ENCODE data around the gene NEK5.
A peak's percentile ranks its signal among the peaks of the same experiment; 100 is the strongest.
"Not testable (repeated sequence)": the region's sequence is repeated elsewhere in the genome, so short reads cannot be mapped to it uniquely, and the experiment has no call there.

NEK5 gene

GRCh38 chr13:52137489-52137888 lies 8.6 kb upstream of the NEK5 start:
- no peak for DNase-seq

GRCh38 chr13:52136763-52137162 lies 7.9 kb upstream of the NEK5 start:
- no peak for DNase-seq

- DNase-seq, result no peak
Measured at GRCh38 chr13:52130641-52131040, 1.8 kb upstream of the NEK5 start.

- peak; percentile 30 for DNase-seq
Measured at GRCh38 chr13:52127783-52128702, 830 bp downstream of the NEK5 start.

GRCh38 chr13:52127378-52127777 lies 1.5 kb downstream of the NEK5 start:
- no peak for DNase-seq

GRCh38 chr13:52125547-52125946 lies 3.3 kb downstream of the NEK5 start:
- DNase-seq, result no peak

- no peak for DNase-seq
Measured at GRCh38 chr13:52118595-52118994, 10.3 kb downstream of the NEK5 start.

GRCh38 chr13:52118095-52118494 lies 10.8 kb downstream of the NEK5 start:
- no peak for DNase-seq

- no peak for DNase-seq
Measured at GRCh38 chr13:52112591-52112990, 16.3 kb downstream of the NEK5 start.

- no peak for DNase-seq
Measured at GRCh38 chr13:52109116-52109670, 19.7 kb downstream of the NEK5 start.

GRCh38 chr13:52105841-52106240 lies 23.0 kb downstream of the NEK5 start:
- DNase-seq, result no peak

GRCh38 chr13:52104624-52105023 lies 24.2 kb downstream of the NEK5 start:
- no peak for DNase-seq

- DNase-seq, result no peak
Measured at GRCh38 chr13:52103386-52103785, 25.5 kb downstream of the NEK5 start.

- DNase-seq, result not testable (repeated sequence)
Measured at GRCh38 chr13:52102423-52102822, 26.4 kb downstream of the NEK5 start.

GRCh38 chr13:52097197-52097596 lies 31.7 kb downstream of the NEK5 start:
- no peak for DNase-seq

GRCh38 chr13:52096748-52097147 lies 32.1 kb downstream of the NEK5 start:
- no peak for DNase-seq

- no peak for DNase-seq
Measured at GRCh38 chr13:52096062-52096461, 32.8 kb downstream of the NEK5 start.

GRCh38 chr13:52092087-52092486 lies 36.8 kb downstream of the NEK5 start:
- no peak for DNase-seq

GRCh38 chr13:52091473-52091872 lies 37.4 kb downstream of the NEK5 start:
- no peak for DNase-seq

GRCh38 chr13:52085421-52085820 lies 43.5 kb downstream of the NEK5 start:
- no peak for DNase-seq

GRCh38 chr13:52084981-52085380 lies 43.9 kb downstream of the NEK5 start:
- DNase-seq, result not testable (repeated sequence)

- DNase-seq, result no peak
Measured at GRCh38 chr13:52082601-52083000, 46.3 kb downstream of the NEK5 start.

- not testable (repeated sequence) for DNase-seq
Measured at GRCh38 chr13:52079891-52080290, 49.0 kb downstream of the NEK5 start.

- DNase-seq, result no peak
Measured at GRCh38 chr13:52070929-52071523, 57.8 kb downstream of the NEK5 start.
